Neural progenitor cell (in vitro differentiated cells): ENCODE measurements around the gene MYO7B.

Source experiments
- CTCF ChIP-seq: fragments of 200-600 bp; sonication (generic); IDR thresholded peaks from 2 replicates; pipeline ENCODE4 v1.5.1; 2017; ENCODE audit warnings: antibody characterized with exemption, mild to moderate bottlenecking
- EZH2 ChIP-seq: fragments of 200-600 bp; sonication (generic); IDR thresholded peaks from 2 replicates; pipeline ENCODE4 v1.6.1; 2017; ENCODE audit warnings: antibody characterized with exemption, mild to moderate bottlenecking, moderate library complexity
- EZH2phosphoT487 ChIP-seq: fragments of 200-600 bp; sonication (generic); IDR thresholded peaks from 2 replicates; pipeline ENCODE4 v1.6.1; 2017; ENCODE audit warnings: antibody characterized with exemption

- TF ChIP-seq CTCF, result no peak
- no peak for TF ChIP-seq EZH2
- no peak for TF ChIP-seq EZH2phosphoT487
Measured at GRCh38 chr2:127586136-127586535, 50.7 kb downstream of the MYO7B start.
